Endothelial cell of umbilical vein (primary cell): ENCODE measurements around the gene SYT6. TPM values are rescaled to one million over a fixed set of nuclear protein-coding genes. Genes with fewer than 3 reads are reported as not detected.

Experiments
- BruUV-seq: library from RNA; stranded (reverse); fragments of 400-500 nt; replicated peaks from 2 replicates; lab custom pipeline; 2021; lab: Mats Ljungman, UMichigan
- CTCF ChIA-PET: fragments of 300-600, 350-600 bp; sonication (Branson Sonifier 250); formaldehyde crosslinking; loops from one replicate; lab custom pipeline; 2021; ENCODE audit warnings: antibody characterized with exemption, inconsistent platforms; lab: Charles Lee
- POLR2A ChIA-PET: fragments of 300-600, 350-600 bp; sonication (Branson Sonifier 250); formaldehyde crosslinking; loops from one replicate; lab custom pipeline; 2021; ENCODE audit warnings: antibody characterized with exemption, inconsistent platforms; lab: Charles Lee
- DNase-seq: peaks from one replicate; pipeline ENCODE4 v3.0.0-alpha.2; 2011; ENCODE audit warnings: low read depth, low spot score
- FAIRE-seq: peaks from 2 replicates; lab custom pipeline; 2011; peaks lifted over from hg19 to GRCh38; lab: Jason Lieb, UNC
- H2AFZ ChIP-seq: 2 replicates; pipeline ENCODE4 v1.6.0; 2012; ENCODE audit warnings: low read depth, low read length, control low read depth, inconsistent platforms
- H3K27ac ChIP-seq: 2 replicates; pipeline ENCODE4 v1.5.1; 2011; ENCODE audit warnings: low read depth, mild to moderate bottlenecking, control low read depth, low read length, moderate library complexity; ENCODE audit not compliant: insufficient read depth
- H3K27me3 ChIP-seq, 2 experiments: 2 replicates each; pipeline versions ENCODE4 v1.6.0 to v1.6.1; 2011; ENCODE audit warnings: low read length in 2 of 2, mixed read lengths in 1 of 2; ENCODE audit not compliant: control insufficient read depth in 2 of 2, insufficient read depth in 2 of 2
- H3K36me3 ChIP-seq, 2 experiments: 2 replicates in 1 of 2; 3 replicates in 1 of 2; pipeline ENCODE4 v1.5.1; 2011; ENCODE audit warnings: low read length in 2 of 2, mild to moderate bottlenecking in 1 of 2, moderate library complexity in 1 of 2; ENCODE audit not compliant: control insufficient read depth in 2 of 2, insufficient read depth in 2 of 2; ENCODE audit errors: extremely low read depth in 1 of 2
- H3K4me1 ChIP-seq: 3 replicates; pipeline ENCODE4 v1.5.1; 2011; ENCODE audit warnings: mild to moderate bottlenecking, low read length; ENCODE audit not compliant: control insufficient read depth, insufficient read depth; ENCODE audit errors: extremely low read depth
- H3K4me2 ChIP-seq: 2 replicates; pipeline ENCODE4 v1.6.1; 2011; ENCODE audit warnings: low read length, control low read depth, mixed read lengths; ENCODE audit not compliant: insufficient read depth
- H3K4me3 ChIP-seq, 3 experiments: fragments of 200-600 bp in 1 of 3; sonication (generic), shearing (Covaris generic) in 1 of 3; replicated peaks in 1 of 3; 2 replicates each; pipeline ENCODE4 v1.5.1; 2011 to 2016; ENCODE audit warnings: control low read depth in 3 of 3, low read length in 3 of 3, mild to moderate bottlenecking in 2 of 3, inconsistent platforms in 1 of 3, low read depth in 1 of 3, moderate library complexity in 1 of 3; ENCODE audit not compliant: insufficient read depth in 1 of 3
- H3K79me2 ChIP-seq: 2 replicates; pipeline ENCODE4 v1.6.0; 2012; ENCODE audit warnings: low read length, inconsistent platforms; ENCODE audit not compliant: control insufficient read depth, insufficient read depth
- H3K9ac ChIP-seq: replicated peaks from 2 replicates; pipeline ENCODE3; 2011; ENCODE audit warnings: low read length, control low read depth; ENCODE audit not compliant: insufficient read depth; ENCODE audit errors: extremely low read depth
- H3K9me1 ChIP-seq: replicated peaks from 3 replicates; pipeline ENCODE4 v1.6.0; 2011; ENCODE audit warnings: mild to moderate bottlenecking, low read length; ENCODE audit not compliant: control insufficient read depth, insufficient read depth; ENCODE audit errors: extremely low read depth
- H3K9me3 ChIP-seq: replicated peaks from 2 replicates; pipeline ENCODE4 v1.5.1; 2012; ENCODE audit warnings: low read length, inconsistent platforms; ENCODE audit not compliant: control insufficient read depth, insufficient read depth
- H4K20me1 ChIP-seq: replicated peaks from 2 replicates; pipeline ENCODE3; 2011; ENCODE audit warnings: mild to moderate bottlenecking, low read length; ENCODE audit not compliant: control insufficient read depth, insufficient read depth; ENCODE audit errors: extremely low read depth
- CTCF ChIP-seq, 2 donors: IDR thresholded peaks; 1 replicate in 1 of 2; 2 replicates in 1 of 2; pipeline ENCODE4 v1.5.1; 2011; ENCODE audit warnings: low read length in 2 of 2, mild to moderate bottlenecking in 2 of 2, moderate library complexity in 2 of 2, control low read depth in 1 of 2, inconsistent platforms in 1 of 2, low read depth in 1 of 2; ENCODE audit not compliant: insufficient read depth in 1 of 2; ENCODE audit errors: extremely low read depth in 1 of 2
- EZH2 ChIP-seq: IDR thresholded peaks from 2 replicates; pipeline ENCODE4 v1.6.1; 2012; ENCODE audit warnings: borderline replicate concordance, low read depth, mild to moderate bottlenecking, moderate library complexity, low read length, inconsistent platforms; ENCODE audit not compliant: severe bottlenecking
- FOS ChIP-seq: IDR thresholded peaks from 2 replicates; pipeline ENCODE4 v1.6.1; 2011; ENCODE audit warnings: mild to moderate bottlenecking, low read length, moderate library complexity, borderline replicate concordance; ENCODE audit not compliant: insufficient read depth
- GATA2 ChIP-seq: IDR thresholded peaks from 2 replicates; pipeline ENCODE4 v1.7.0; 2011; ENCODE audit warnings: low read depth, mild to moderate bottlenecking, moderate library complexity, mixed read lengths, low read length; ENCODE audit not compliant: insufficient read length, insufficient read depth
- JUN ChIP-seq: IDR thresholded peaks from 2 replicates; pipeline ENCODE4 v1.6.1; 2011; ENCODE audit warnings: borderline replicate concordance, low read depth; ENCODE audit not compliant: insufficient read length, insufficient read depth
- MAX ChIP-seq: IDR thresholded peaks from 2 replicates; pipeline ENCODE4 v1.6.1; 2011; ENCODE audit not compliant: insufficient read depth, insufficient read length
- MYC ChIP-seq: IDR thresholded peaks from one replicate; pipeline ENCODE4 v1.6.1; 2011; ENCODE audit warnings: mild to moderate bottlenecking, low read depth, low read length
- POLR2A ChIP-seq: IDR thresholded peaks from 2 replicates; pipeline ENCODE4 v1.6.1; 2012; ENCODE audit warnings: low read depth, mild to moderate bottlenecking, control low read depth, low read length
- POLR2AphosphoS5 ChIP-seq: IDR thresholded peaks from 2 replicates; pipeline ENCODE4 v1.6.1; 2012; ENCODE audit warnings: low read depth, mild to moderate bottlenecking, control low read depth, low read length, moderate library complexity; ENCODE audit not compliant: insufficient read depth
- dilution Hi-C: fragments of 300-500 bp; cut with MboI; formaldehyde crosslinking; loops from one replicate; pipeline ENCODE4 v1.15.0; 2019; ENCODE audit warnings: low sequenced_read_pairs; ENCODE audit not compliant: extremely low pct_ligation_motif_present
- intact Hi-C: fragments of 100-400 bp; cut with micrococcal nuclease; formaldehyde crosslinking; loops from one replicate; pipeline ENCODE4 v1.10.0; 2022
- polyA plus RNA-seq, 4 experiments: library from polyadenylated mRNA; depleted of rRNA in 3 of 4; stranded (reverse) in 3 of 4; unstranded in 1 of 4; fragments of >200 nt; gene quantifications; 2 replicates each; pipeline versions ENCODE4 v1.2.1 to v1.2.3, GENCODE V29; 2011 to 2012; ENCODE audit warnings: missing spikeins in 1 of 4
- total RNA-seq: library from RNA; stranded (reverse); gene quantifications from 2 replicates; pipeline ENCODE4 v1.2.3, GENCODE V29; 2021

Gene SYT6
- total and polyA plus RNA-seq, 2 donors (not counting 3 experiments of a cell fraction or from before 2014, with no cell fraction given): 0.04 TPM; not detected in 1

GRCh38 chr1:114181356-114181755, 27.7 kb upstream of the SYT6 start:
- DNase-seq: no peak
- H3K4me2 ChIP-seq: no peak overlapping the region
- POLR2A ChIA-PET: no interaction called here
- H3K27ac ChIP-seq: no peak overlapping the region
- H3K27me3 ChIP-seq: no peaks in the 10 kb centered on the region
- no peaks in the 10 kb centered on the region for H3K4me1 ChIP-seq
- no peak overlapping the region for H3K4me3 ChIP-seq
- no peak overlapping the region for H3K9ac ChIP-seq
- no peaks in the 10 kb centered on the region for H3K79me2 ChIP-seq
- no peaks in the 10 kb centered on the region for H4K20me1 ChIP-seq
- intact Hi-C loops (no loop called here), dilution Hi-C loops (no loop called here)
- H3K9me3 ChIP-seq: no peaks in the 10 kb centered on the region
- TF ChIP-seq JUN (no peak), CTCF (IDR thresholded peaks at IDR 0.05; ENCODE audit: extremely low read depth in 1 of 2, insufficient read depth in 1 of 2, low read depth in 1 of 2, low read length in 2 of 2) (no peak), EZH2 (no peak), POLR2AphosphoS5 (no peak), GATA2 (no peak)
- no peak for FAIRE-seq
- no peaks in the 10 kb centered on the region for H3K36me3 ChIP-seq
- H3K9me1 ChIP-seq: no peaks in the 10 kb centered on the region
- BruUV-seq: no TSS peak
- CTCF ChIA-PET: interaction anchor here (1.0 kb wide), 1 partner anchor 101 kb away, joined by 3 read pairs; no protein-coding TSS in a partner anchor
- H2AFZ ChIP-seq: no peak overlapping the region

GRCh38 chr1:114180742-114181141, 27.1 kb upstream of the SYT6 start:
- dilution Hi-C loops: no loop called here
- POLR2A ChIA-PET: no interaction called here
- CTCF ChIA-PET: no interaction called here

More at GRCh38 chr1:114180742-114181141, 27.1 kb upstream of the SYT6 start:
- no peaks in the 10 kb centered on the region for H3K27me3 ChIP-seq
- DNase-seq (no peak), FAIRE-seq (no peak)
- no peak overlapping the region for H3K9ac ChIP-seq
- no peaks in the 10 kb centered on the region for H3K36me3 ChIP-seq
- TF ChIP-seq JUN (no peak), EZH2 (no peak), POLR2AphosphoS5 (no peak), FOS (no peak), POLR2A (no peak), MAX (no peak), GATA2 (no peak), MYC (no peak), CTCF (IDR thresholded peaks at IDR 0.05; ENCODE audit: extremely low read depth in 1 of 2, insufficient read depth in 1 of 2, low read depth in 1 of 2, low read length in 2 of 2) (no peak)
- no peaks in the 10 kb centered on the region for H3K4me1 ChIP-seq
- H3K79me2 ChIP-seq: no peaks in the 10 kb centered on the region
- H3K9me3 ChIP-seq: no peaks in the 10 kb centered on the region
- intact Hi-C loops: no loop called here
- no peak overlapping the region for H2AFZ ChIP-seq
- H3K27ac ChIP-seq: no peak overlapping the region
- BruUV-seq: no TSS peak
- no peaks in the 10 kb centered on the region for H3K9me1 ChIP-seq
- no peaks in the 10 kb centered on the region for H4K20me1 ChIP-seq
- no peak overlapping the region for H3K4me3 ChIP-seq
- H3K4me2 ChIP-seq: no peak overlapping the region
